T follicular helper cell (primary cell): ENCODE results near the gene TLN1.

Experiments
- DNase-seq: peaks from one replicate; pipeline ENCODE4 v3.0.0-alpha.2; 2020; ENCODE audit warnings: low read depth

TLN1 gene

GRCh38 chr9:35683323-35683722 lies 48.7 kb downstream of the TLN1 start:
- no peak for DNase-seq

- no peak for DNase-seq
Measured at GRCh38 chr9:35682520-35683315, 49.3 kb downstream of the TLN1 start.

- no peak for DNase-seq
Measured at GRCh38 chr9:35682051-35682450, 49.9 kb downstream of the TLN1 start.

GRCh38 chr9:35681341-35682002 lies 50.5 kb downstream of the TLN1 start:
- DNase-seq, result no peak

GRCh38 chr9:35680331-35681105 lies 51.5 kb downstream of the TLN1 start:
- no peak for DNase-seq

GRCh38 chr9:35679766-35680330 lies 52.1 kb downstream of the TLN1 start:
- no peak for DNase-seq

- no peak for DNase-seq
Measured at GRCh38 chr9:35679091-35679490, 52.9 kb downstream of the TLN1 start.

GRCh38 chr9:35675732-35676392 lies 56.1 kb downstream of the TLN1 start:
- no peak for DNase-seq

GRCh38 chr9:35675204-35675603 lies 56.8 kb downstream of the TLN1 start:
- DNase-seq, result no peak

GRCh38 chr9:35674025-35674361 lies 58.0 kb downstream of the TLN1 start:
- no peak for DNase-seq

- DNase-seq, result no peak
Measured at GRCh38 chr9:35673132-35674024, 58.6 kb downstream of the TLN1 start, which contains the start of gene CA9. Gene CA9 (plus strand): TSS chr9:35673928. CDS start chr9:35673960, 32 bp downstream.

GRCh38 chr9:35669331-35670145 lies 62.5 kb downstream of the TLN1 start:
- no peak for DNase-seq

- DNase-seq, result no peak
Measured at GRCh38 chr9:35667939-35668338, 64.1 kb downstream of the TLN1 start.

- no peak for DNase-seq
Measured at GRCh38 chr9:35666549-35666948, 65.4 kb downstream of the TLN1 start.

- no peak for DNase-seq
Measured at GRCh38 chr9:35666045-35666444, 66.0 kb downstream of the TLN1 start.

GRCh38 chr9:35665471-35665818 lies 66.5 kb downstream of the TLN1 start:
- no peak for DNase-seq

- peak; percentile 41 for DNase-seq
Measured at GRCh38 chr9:35664531-35665470, 67.2 kb downstream of the TLN1 start, which contains the start of gene ARHGEF39. Gene ARHGEF39 (minus strand): TSS chr9:35665195. CDS start chr9:35665169, 26 bp downstream.

- no peak for DNase-seq
Measured at GRCh38 chr9:35662437-35662836, 69.6 kb downstream of the TLN1 start.
